Neural progenitor cell (in vitro differentiated cells): ENCODE data around the gene BRINP3. TPM values are rescaled to one million over a fixed set of nuclear protein-coding genes. Genes with fewer than 3 reads are reported as not detected.

Source experiments
- DNase-seq: peaks from one replicate; pipeline ENCODE4 v3.0.0-alpha.2; 2016; ENCODE audit warnings: low spot score
- H2AFZ ChIP-seq: fragments of 200-600 bp; sonication (generic); replicated peaks from 2 replicates; pipeline ENCODE4 v1.6.1; 2016; ENCODE audit warnings: antibody characterized with exemption
- H3F3A ChIP-seq: fragments of 200-600 bp; sonication (generic); 2 replicates; pipeline ENCODE4 v1.6.1; 2016; ENCODE audit warnings: antibody characterized with exemption, low read depth
- H3K27ac ChIP-seq: fragments of 200-600 bp; sonication (generic); 2 replicates; pipeline ENCODE4 v1.5.1; 2016; ENCODE audit warnings: mild to moderate bottlenecking
- H3K27me3 ChIP-seq: fragments of 200-600 bp; sonication (generic); 2 replicates; pipeline ENCODE4 v1.6.1; 2016; ENCODE audit warnings: mild to moderate bottlenecking, moderate library complexity
- H3K36me3 ChIP-seq: fragments of 200-600 bp; sonication (generic); 2 replicates; pipeline ENCODE4 v1.5.1; 2016
- H3K4me1 ChIP-seq: fragments of 200-600 bp; sonication (generic); 2 replicates; pipeline ENCODE4 v1.6.1; 2016; ENCODE audit warnings: mixed run types
- H3K4me2 ChIP-seq: fragments of 200-600 bp; sonication (generic); 2 replicates; pipeline ENCODE4 v1.6.1; 2016
- H3K4me3 ChIP-seq: fragments of 200-600 bp; sonication (generic); 2 replicates; pipeline ENCODE4 v1.5.1; 2016
- H3K79me2 ChIP-seq: fragments of 200-600 bp; sonication (generic); 2 replicates; pipeline ENCODE4 v1.6.1; 2016; ENCODE audit warnings: low read depth
- H3K9ac ChIP-seq: fragments of 200-600 bp; sonication (generic); 2 replicates; pipeline ENCODE4 v1.6.1; 2016
- H3K9me3 ChIP-seq: fragments of 200-600 bp; sonication (generic); 2 replicates; pipeline ENCODE4 v1.5.1; 2016; ENCODE audit warnings: low read depth
- H4K20me1 ChIP-seq: fragments of 200-600 bp; sonication (generic); 2 replicates; pipeline ENCODE4 v1.6.1; 2016; ENCODE audit warnings: low read depth
- H3K27ac Mint-ChIP-seq: 3 replicates; pipeline ENCODE4 v1.8.0; 2021; ENCODE audit warnings: mixed read lengths
- H3K27me3 Mint-ChIP-seq: 2 replicates; pipeline ENCODE4 v1.8.0; 2022; ENCODE audit warnings: low read depth, mild to moderate bottlenecking, inconsistent platforms, moderate library complexity, mixed read lengths; ENCODE audit not compliant: insufficient read depth
- H3K36me3 Mint-ChIP-seq: 3 replicates; pipeline ENCODE4 v1.8.0; 2021; ENCODE audit warnings: mixed read lengths
- H3K4me1 Mint-ChIP-seq: 3 replicates; pipeline ENCODE4 v1.8.0; 2021; ENCODE audit warnings: mixed read lengths
- H3K4me3 Mint-ChIP-seq: 3 replicates; pipeline ENCODE4 v1.8.0; 2021; ENCODE audit warnings: mild to moderate bottlenecking, moderate library complexity, mixed read lengths
- H3K9me3 Mint-ChIP-seq: 3 replicates; pipeline ENCODE4 v1.8.0; 2020; ENCODE audit warnings: mixed read lengths
- CTCF ChIP-seq: fragments of 200-600 bp; sonication (generic); IDR thresholded peaks from 2 replicates; pipeline ENCODE4 v1.5.1; 2017; ENCODE audit warnings: antibody characterized with exemption, mild to moderate bottlenecking
- EZH2 ChIP-seq: fragments of 200-600 bp; sonication (generic); IDR thresholded peaks from 2 replicates; pipeline ENCODE4 v1.6.1; 2017; ENCODE audit warnings: antibody characterized with exemption, mild to moderate bottlenecking, moderate library complexity
- EZH2phosphoT487 ChIP-seq: fragments of 200-600 bp; sonication (generic); IDR thresholded peaks from 2 replicates; pipeline ENCODE4 v1.6.1; 2017; ENCODE audit warnings: antibody characterized with exemption
- total RNA-seq: library from RNA; depleted of rRNA; stranded (reverse); fragments of >200 nt; gene quantifications from 2 replicates; pipeline ENCODE4 v1.2.3, GENCODE V29; 2015; ENCODE audit warnings: low replicate concordance

Gene BRINP3
- total RNA-seq, 1 donor from 2014 or later: not detected

DNA sequence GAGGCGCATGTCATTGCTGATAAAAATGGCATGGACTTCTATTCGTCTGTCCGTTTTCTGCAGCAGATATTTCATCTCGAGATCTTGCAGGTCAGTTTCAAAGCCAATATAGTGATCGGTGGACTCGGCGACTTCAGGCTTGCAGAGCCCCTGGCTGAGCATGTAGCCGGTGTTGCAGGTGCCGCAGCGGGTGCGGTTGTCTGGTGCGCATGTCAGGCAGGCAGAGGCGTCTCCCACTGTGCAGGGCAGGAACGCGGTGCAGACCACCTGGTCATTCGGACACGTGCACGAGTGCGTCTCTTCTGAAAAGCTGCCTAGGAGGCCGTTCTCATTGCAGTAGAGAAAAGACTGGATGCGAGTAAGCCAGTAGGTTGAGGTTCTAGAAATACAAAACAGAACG lies 378.9 kb downstream of the BRINP3 start:
- H3F3A ChIP-seq: no peaks in the 10 kb centered on the region
- no peaks in the 10 kb centered on the region for H3K9me3 ChIP-seq
- no peak overlapping the region for H3K4me3 ChIP-seq
- no peak for DNase-seq
- H3K27me3 ChIP-seq: no peaks in the 10 kb centered on the region
- H4K20me1 ChIP-seq: no peaks in the 10 kb centered on the region
- H3K79me2 ChIP-seq: no peaks in the 10 kb centered on the region
- H3K4me1 ChIP-seq: no peaks in the 10 kb centered on the region
- TF ChIP-seq EZH2 (no peak), CTCF (no peak), EZH2phosphoT487 (no peak)
- H3K9ac ChIP-seq: no peak overlapping the region
- no peaks in the 10 kb centered on the region for H3K36me3 Mint-ChIP-seq
- H3K27ac Mint-ChIP-seq: no peak overlapping the region
- H3K27ac ChIP-seq: no peak overlapping the region
- H3K4me2 ChIP-seq: no peak overlapping the region
- no peaks in the 10 kb centered on the region for H3K9me3 Mint-ChIP-seq
- no peaks in the 10 kb centered on the region for H3K36me3 ChIP-seq
- peaks cover 2% of the 10 kb centered on the region for H3K27me3 Mint-ChIP-seq
- no peaks in the 10 kb centered on the region for H3K4me1 Mint-ChIP-seq
- H2AFZ ChIP-seq: no peak overlapping the region
- H3K4me3 Mint-ChIP-seq: no peak overlapping the region

- H2AFZ ChIP-seq: no peak overlapping the region
- H3K9me3 Mint-ChIP-seq: no peaks in the 10 kb centered on the region
- no peaks in the 10 kb centered on the region for H3K27me3 ChIP-seq
- no peaks in the 10 kb centered on the region for H3K79me2 ChIP-seq
- H3K4me2 ChIP-seq: no peak overlapping the region
- H3K9me3 ChIP-seq: no peaks in the 10 kb centered on the region
- TF ChIP-seq EZH2 (no peak), EZH2phosphoT487 (no peak), CTCF (no peak)
- no peaks in the 10 kb centered on the region for H3K4me1 ChIP-seq
- H3K9ac ChIP-seq: no peak overlapping the region
- no peak for DNase-seq
- H3K36me3 Mint-ChIP-seq: no peaks in the 10 kb centered on the region
- H3K27ac ChIP-seq: no peak overlapping the region
- no peaks in the 10 kb centered on the region for H3K4me1 Mint-ChIP-seq
- H3K4me3 Mint-ChIP-seq: no peak overlapping the region
- H3F3A ChIP-seq: no peaks in the 10 kb centered on the region
- H3K27me3 Mint-ChIP-seq: peaks cover 2% of the 10 kb centered on the region
- no peak overlapping the region for H3K4me3 ChIP-seq
- H3K27ac Mint-ChIP-seq: no peak overlapping the region
- no peaks in the 10 kb centered on the region for H3K36me3 ChIP-seq
- no peaks in the 10 kb centered on the region for H4K20me1 ChIP-seq
These were observed 379.6 kb downstream of the BRINP3 start for GRCh38 chr1:190098107-190098506.

DNA sequence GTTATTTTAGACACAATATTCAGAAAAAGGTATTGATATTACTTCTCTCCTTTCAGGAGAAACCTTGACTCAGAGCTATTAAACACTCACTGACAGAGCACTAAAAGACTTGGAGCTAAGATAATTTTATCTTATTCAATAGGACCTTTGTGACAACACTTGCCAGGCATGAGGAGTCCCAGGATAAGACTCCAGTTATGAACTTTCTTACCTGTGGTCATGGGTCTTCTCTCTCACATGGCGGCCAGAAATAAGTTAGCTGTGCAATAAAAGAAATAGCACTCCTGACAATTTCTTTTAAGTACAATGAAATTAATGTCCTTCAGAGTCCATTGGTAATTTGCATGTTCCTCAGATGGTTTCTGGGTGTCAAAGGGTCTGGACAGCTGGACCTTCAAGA lies 382.1 kb downstream of the BRINP3 start:
- H3K4me1 Mint-ChIP-seq: no peaks in the 10 kb centered on the region

More for the DNA sequence above, 382.1 kb downstream of the BRINP3 start:
- Mint-ChIP-seq H3K27me3 (peaks cover 2% of the 10 kb centered on the region), H3K27ac (no peak overlapping the region), H3K4me3 (no peak overlapping the region), H3K9me3 (no peaks in the 10 kb centered on the region), H3K36me3 (no peaks in the 10 kb centered on the region)
- no peaks in the 10 kb centered on the region for H3K79me2 ChIP-seq
- H3F3A ChIP-seq: no peaks in the 10 kb centered on the region
- H3K27me3 ChIP-seq: no peaks in the 10 kb centered on the region
- no peaks in the 10 kb centered on the region for H4K20me1 ChIP-seq
- no peak overlapping the region for H3K9ac ChIP-seq
- TF ChIP-seq EZH2 (no peak), CTCF (no peak), EZH2phosphoT487 (no peak)
- H3K4me1 ChIP-seq: no peaks in the 10 kb centered on the region
- no peak overlapping the region for H2AFZ ChIP-seq
- DNase-seq: no peak
- no peaks in the 10 kb centered on the region for H3K9me3 ChIP-seq
- H3K4me2 ChIP-seq: no peak overlapping the region
- no peaks in the 10 kb centered on the region for H3K36me3 ChIP-seq
- H3K27ac ChIP-seq: no peak overlapping the region
- no peak overlapping the region for H3K4me3 ChIP-seq
